ENCODE results near the gene MTF1.
A peak's percentile ranks its signal among the peaks of the same experiment; 100 is the strongest.
"Not testable (repeated sequence)": the region's sequence is repeated elsewhere in the genome, so short reads cannot be mapped to it uniquely, and the experiment has no call there.

Gene MTF1

DNA sequence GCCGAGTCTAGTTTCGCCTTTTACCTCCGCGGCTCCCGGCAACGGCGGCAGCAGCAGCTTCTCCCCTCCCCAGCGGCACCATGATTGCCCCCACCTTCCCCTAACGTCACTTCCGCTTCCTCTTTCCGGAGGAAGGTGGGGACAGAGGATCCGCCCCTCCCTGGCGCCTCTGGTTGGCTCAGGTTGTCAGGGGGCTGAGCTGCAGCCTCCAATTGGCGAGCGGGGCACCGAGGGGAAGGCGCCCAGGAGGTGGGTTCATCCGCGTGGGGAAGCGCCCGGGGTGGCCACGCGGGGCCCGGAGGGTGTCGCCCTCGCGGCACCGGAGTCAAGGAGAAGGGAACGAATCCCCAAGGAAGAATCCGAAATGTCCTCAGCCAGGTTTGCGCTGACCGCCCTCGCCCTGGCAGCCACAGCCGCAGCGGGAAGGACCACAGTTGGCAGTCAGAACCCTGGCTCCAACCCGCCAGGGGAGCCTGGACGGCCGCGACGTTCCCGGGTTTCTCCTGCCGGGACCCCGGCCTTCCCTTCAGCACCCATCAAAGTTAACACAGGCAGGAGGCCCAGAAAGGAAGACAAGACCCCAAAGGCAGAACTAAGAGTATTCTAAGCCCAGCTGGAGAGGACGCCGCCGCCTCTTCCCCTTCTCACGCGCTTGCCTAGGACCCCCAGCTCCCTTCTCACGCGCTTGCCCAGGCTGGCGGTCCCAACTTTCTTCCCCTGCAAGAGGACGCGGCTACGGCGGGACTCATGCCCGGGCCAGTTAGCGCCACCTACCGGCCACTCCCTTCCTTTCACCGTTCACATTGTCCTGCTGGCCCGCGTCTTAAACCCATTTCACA lies at the start of gene MTF1:
MTF1 (minus strand) TSS at position 86 of the 839 bp plus-strand sequence. CDS start 1,934 bp downstream, outside the sequence.
- peak within 1 kb of the TSS; percentile 100 for H3K4me3 ChIP-seq (ENCODE audit: low read depth, low read length)
- TF ChIP-seq, protein P1, sequence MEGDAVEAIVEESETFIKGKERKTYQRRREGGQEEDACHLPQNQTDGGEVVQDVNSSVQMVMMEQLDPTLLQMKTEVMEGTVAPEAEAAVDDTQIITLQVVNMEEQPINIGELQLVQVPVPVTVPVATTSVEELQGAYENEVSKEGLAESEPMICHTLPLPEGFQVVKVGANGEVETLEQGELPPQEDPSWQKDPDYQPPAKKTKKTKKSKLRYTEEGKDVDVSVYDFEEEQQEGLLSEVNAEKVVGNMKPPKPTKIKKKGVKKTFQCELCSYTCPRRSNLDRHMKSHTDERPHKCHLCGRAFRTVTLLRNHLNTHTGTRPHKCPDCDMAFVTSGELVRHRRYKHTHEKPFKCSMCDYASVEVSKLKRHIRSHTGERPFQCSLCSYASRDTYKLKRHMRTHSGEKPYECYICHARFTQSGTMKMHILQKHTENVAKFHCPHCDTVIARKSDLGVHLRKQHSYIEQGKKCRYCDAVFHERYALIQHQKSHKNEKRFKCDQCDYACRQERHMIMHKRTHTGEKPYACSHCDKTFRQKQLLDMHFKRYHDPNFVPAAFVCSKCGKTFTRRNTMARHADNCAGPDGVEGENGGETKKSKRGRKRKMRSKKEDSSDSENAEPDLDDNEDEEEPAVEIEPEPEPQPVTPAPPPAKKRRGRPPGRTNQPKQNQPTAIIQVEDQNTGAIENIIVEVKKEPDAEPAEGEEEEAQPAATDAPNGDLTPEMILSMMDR (IDR thresholded peaks at IDR 0.05; ENCODE audit: low read depth, low read length): peak; percentile 83

GRCh38 chr1:37908531-37908930 lies 49.1 kb upstream of the MTF1 start:
- H3K4me3 ChIP-seq (ENCODE audit: low read depth, low read length): not testable (repeated sequence)

- H3K4me3 ChIP-seq (ENCODE audit: low read depth, low read length): not testable (repeated sequence)
Observed at GRCh38 chr1:37907416-37908125, 48.2 kb upstream of the MTF1 start.

DNA sequence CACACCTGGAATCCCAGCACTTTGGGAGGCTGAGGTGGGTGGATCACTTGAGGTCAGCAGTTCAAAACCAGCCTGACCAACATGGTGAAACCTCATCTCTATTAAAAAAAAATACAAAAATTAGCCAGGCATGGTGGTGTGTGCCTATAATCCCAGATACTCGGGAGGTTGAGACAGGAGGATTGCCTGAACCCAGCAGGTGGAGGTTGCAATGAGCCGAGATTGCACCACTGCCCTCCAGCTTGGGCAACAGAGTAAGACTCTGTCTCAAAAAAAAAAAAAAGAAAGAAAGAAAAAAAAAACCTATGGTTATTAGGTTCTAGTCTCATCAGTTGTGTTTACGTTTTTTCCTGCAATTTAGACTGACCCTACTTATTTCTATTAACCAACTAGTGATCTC lies 47.2 kb upstream of the MTF1 start:
- H3K4me3 ChIP-seq (ENCODE audit: low read depth, low read length): not testable (repeated sequence)

GRCh38 chr1:37905727-37906126 lies 46.3 kb upstream of the MTF1 start:
- TF ChIP-seq, protein P1 (IDR thresholded peaks at IDR 0.05; ENCODE audit: low read depth, low read length): no peak
- H3K4me3 ChIP-seq (ENCODE audit: low read depth, low read length): no peak overlapping the region

- not testable (repeated sequence) for H3K4me3 ChIP-seq (ENCODE audit: low read depth, low read length)
Observed at GRCh38 chr1:37903921-37904320, 44.5 kb upstream of the MTF1 start.

DNA sequence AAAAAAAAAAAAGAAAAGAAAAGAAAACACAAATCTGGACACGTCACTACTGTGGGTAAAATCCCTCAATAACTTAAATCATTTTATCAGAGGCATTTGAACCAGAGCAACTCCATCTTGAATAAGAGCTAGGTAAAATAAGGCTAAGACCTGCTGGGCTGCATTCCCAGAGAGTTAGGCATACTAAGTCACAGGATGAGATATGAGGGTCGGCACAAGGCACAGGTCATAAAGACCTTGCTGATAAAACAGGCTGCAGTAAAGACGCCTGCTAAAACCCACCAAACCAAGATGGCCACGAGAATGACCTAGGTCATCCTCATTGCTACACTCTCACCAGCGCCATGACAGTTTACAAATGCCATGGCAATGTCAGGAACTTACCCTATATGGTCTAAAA lies 43.6 kb upstream of the MTF1 start:
- TF ChIP-seq, protein P1 (IDR thresholded peaks at IDR 0.05; ENCODE audit: low read depth, low read length): no peak
- no peak overlapping the region for H3K4me3 ChIP-seq (ENCODE audit: low read depth, low read length)

DNA sequence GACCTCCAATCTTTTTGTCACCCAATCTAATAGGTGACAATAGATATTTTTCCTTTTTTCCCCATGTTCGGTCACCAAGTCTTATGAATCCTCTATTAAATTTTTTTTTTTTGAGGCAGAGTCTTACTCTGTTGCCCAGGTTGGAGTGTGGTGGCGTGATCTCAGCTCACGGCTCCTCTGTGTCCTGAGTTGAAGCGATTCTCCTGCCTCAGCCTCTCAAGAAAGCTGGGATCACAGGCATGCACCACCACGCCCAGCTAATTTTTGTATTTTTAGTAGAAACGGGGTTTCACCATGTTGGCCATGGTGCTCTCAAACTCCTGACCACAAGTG lies 42.5 kb upstream of the MTF1 start:
- TF ChIP-seq, protein P1 (IDR thresholded peaks at IDR 0.05; ENCODE audit: low read depth, low read length): no peak
- H3K4me3 ChIP-seq (ENCODE audit: low read depth, low read length): no peak overlapping the region

DNA sequence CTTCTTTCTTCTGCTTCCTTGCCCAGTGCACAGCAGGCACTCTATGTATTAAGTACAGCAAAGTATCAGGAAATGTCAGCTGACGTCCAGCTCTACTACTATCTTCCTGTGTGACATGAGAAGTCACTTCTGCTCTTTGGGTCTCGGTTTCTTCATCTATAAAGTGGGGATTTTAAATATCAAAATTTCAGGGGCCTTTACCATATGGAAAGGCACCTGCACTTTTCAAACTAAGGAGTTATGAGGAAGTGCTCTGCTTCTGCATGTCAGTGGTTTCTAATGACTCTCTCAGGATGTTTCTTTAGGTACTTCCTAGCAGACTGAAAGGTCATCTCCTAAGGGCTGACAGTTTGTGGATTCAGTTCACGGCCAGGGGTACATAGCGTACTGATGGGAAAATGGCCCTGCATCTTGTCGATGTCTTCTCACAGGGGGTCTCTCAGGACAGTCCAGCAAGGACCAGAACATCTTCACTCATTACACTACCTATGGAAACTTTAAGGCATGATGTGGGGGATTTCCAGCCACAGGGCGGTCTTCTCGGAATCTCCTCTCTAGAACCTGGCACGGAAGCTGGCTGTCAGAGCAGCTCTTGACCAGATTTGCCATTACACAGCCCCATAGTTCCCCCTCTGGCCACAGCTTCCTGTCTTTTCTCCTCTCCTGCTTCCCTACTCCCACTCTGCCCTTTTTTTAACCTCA lies 42.0 kb upstream of the MTF1 start:
- TF ChIP-seq, protein P1 (IDR thresholded peaks at IDR 0.05; ENCODE audit: low read depth, low read length): no peak
- no peak overlapping the region for H3K4me3 ChIP-seq (ENCODE audit: low read depth, low read length)

- H3K4me3 ChIP-seq (ENCODE audit: low read depth, low read length): not testable (repeated sequence)
Observed at GRCh38 chr1:37897563-37897962, 38.2 kb upstream of the MTF1 start.
